Coronary artery (tissue), 2 donors: ENCODE results near the gene MAD1L1.
"Not testable (repeated sequence)": the region's sequence is repeated elsewhere in the genome, so short reads cannot be mapped to it uniquely, and the experiment has no call there.

Source experiments
- DNase-seq: peaks from one replicate; pipeline ENCODE4 v3.0.0-alpha.2; 2017; ENCODE audit warnings: low spot score
- H3K27ac ChIP-seq, 2 donors: fragments of 200-600 bp; sonication (generic); one replicate each; pipeline ENCODE4 v1.5.1; 2016 to 2019
- H3K4me3 ChIP-seq: fragments of 200-600 bp; sonication (generic); 2 replicates; pipeline ENCODE4 v1.5.1; 2016; ENCODE audit warnings: mild to moderate bottlenecking, moderate library complexity
- CTCF ChIP-seq: fragments of 200-600 bp; sonication (generic); IDR thresholded peaks from one replicate; pipeline ENCODE4 v1.5.1; 2019; ENCODE audit warnings: antibody characterized with exemption

Gene MAD1L1

GRCh38 chr7:1998146-1998545 is 234.6 kb downstream of the MAD1L1 start:
- TF ChIP-seq CTCF: no peak
- Histone ChIP-seq H3K27ac (no peak overlapping the region), H3K4me3 (no peak overlapping the region)
- no peak for DNase-seq

- TF ChIP-seq CTCF: no peak
- Histone ChIP-seq H3K27ac (no peak overlapping the region), H3K4me3 (no peak overlapping the region)
- DNase-seq: no peak
These were observed 235.1 kb downstream of the MAD1L1 start for GRCh38 chr7:1997537-1998076.

- Histone ChIP-seq H3K4me3 (no peak overlapping the region), H3K27ac (no peak overlapping the region)
- no peak for TF ChIP-seq CTCF
- DNase-seq: no peak
These were observed 235.9 kb downstream of the MAD1L1 start for GRCh38 chr7:1996816-1997215.

GRCh38 chr7:1995911-1996420 is 236.8 kb downstream of the MAD1L1 start:
- DNase-seq, H3K4me3 ChIP-seq, H3K27ac ChIP-seq: not testable (repeated sequence)

GRCh38 chr7:1995426-1995825 is 237.3 kb downstream of the MAD1L1 start:
- no peak overlapping the region for H3K27ac ChIP-seq
- TF ChIP-seq CTCF: no peak
- no peak overlapping the region for H3K4me3 ChIP-seq
- no peak for DNase-seq

GRCh38 chr7:1994931-1995330 is 237.8 kb downstream of the MAD1L1 start:
- DNase-seq: no peak
- no peak for TF ChIP-seq CTCF
- Histone ChIP-seq H3K4me3 (no peak overlapping the region), H3K27ac (no peak overlapping the region)

- no peak for DNase-seq
- TF ChIP-seq CTCF: no peak
- Histone ChIP-seq H3K27ac (no peak overlapping the region), H3K4me3 (no peak overlapping the region)
These were observed 238.7 kb downstream of the MAD1L1 start for GRCh38 chr7:1993776-1994740.
